Stimulated activated CD8-positive, alpha-beta memory T cell treated with anti-CD3 and anti-CD28 coated beads, Interleukin-15, amount 100 ng/mL, for 24 hours (primary cell): ENCODE measurements around the gene HOXD11.

Experiments
- DNase-seq: peaks from one replicate; pipeline ENCODE4 v3.0.0-alpha.2; 2020; ENCODE audit warnings: low read depth

Gene HOXD11

DNA sequence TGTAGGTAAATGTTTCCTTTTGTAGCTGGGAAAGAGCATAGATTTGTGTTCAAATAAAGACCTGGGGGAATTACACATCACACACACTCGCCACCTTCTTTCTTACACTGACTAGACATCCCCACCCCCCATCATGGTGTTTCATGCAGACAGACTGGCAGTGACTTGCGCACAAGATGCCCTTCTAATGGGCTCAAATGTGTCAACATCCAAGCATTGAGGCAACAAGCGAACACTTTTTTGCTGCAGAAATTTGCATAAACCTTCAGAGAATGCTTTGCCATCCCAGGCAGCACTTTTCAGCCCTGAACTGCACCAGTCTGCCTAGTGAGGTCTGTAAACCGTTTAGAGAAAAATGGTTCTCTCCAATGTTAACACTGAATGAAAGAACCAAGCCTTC, 27.0 kb downstream of the HOXD11 start:
- no peak for DNase-seq

GRCh38 chr2:176135035-176135440, 28.0 kb downstream of the HOXD11 start:
- DNase-seq: no peak

DNA sequence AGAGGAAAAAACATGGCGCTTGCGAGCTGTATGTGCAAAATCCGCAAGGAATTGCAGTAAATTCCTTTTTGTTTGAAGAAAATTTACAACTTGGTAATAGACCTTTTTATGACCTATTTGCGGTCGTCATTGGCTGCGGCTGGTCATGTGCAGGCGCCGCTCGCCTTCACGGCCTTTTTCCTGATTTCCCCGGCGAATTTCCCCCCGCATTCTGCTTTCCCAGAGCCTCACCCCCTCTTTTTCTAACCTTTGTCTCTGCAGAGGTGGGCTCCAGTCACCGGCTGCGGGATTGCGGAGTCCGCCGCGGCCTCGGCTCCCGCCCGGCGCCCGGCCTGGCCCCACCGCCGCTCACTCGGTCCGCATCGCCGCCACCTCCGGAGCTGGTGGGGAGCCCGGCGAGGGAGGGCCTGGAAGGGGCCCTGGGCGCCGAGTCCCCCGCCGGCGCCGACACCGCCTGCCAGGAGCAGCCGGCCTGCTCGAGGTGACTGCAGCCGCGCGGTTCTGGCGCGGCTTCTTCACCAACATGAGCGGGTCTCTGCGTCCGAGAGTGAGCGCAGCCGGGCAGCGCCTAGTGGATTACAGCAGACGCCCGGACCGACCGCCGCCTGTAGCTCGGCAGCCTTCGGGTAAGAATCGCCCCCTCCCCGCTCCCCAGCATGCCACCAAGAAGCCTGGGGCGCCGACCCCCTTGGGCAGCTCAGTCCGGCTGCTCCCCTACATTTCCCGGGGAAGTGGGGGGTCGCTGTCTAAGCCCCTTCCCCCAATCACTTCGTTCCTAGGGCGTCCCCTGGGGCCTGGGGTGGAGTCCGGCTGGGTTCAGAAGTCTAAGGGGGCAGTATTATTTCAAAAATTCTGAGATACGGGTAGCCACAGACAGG, 29.5 kb downstream of the HOXD11 start:
- DNase-seq: no peak

DNA sequence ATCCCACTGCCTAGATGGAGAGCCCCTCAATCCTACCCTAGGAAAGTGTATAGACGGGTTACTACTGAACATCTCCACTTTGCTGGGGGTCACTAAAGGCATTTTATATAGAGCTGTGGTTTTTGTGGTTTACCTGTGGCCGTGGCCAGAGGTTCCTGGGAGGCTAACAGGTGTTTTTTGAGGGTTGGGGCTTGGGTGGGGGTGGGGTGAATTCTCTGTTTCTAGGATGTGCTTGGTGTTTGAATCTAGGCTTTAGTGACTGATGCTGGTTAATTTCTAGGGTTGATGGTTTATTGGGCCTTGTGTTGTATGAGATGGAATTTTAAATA, 30.1 kb downstream of the HOXD11 start:
- DNase-seq: no peak

GRCh38 chr2:176137906-176138305, 30.8 kb downstream of the HOXD11 start:
- DNase-seq: no peak

GRCh38 chr2:176138526-176138922, 31.4 kb downstream of the HOXD11 start:
- DNase-seq: no peak

DNA sequence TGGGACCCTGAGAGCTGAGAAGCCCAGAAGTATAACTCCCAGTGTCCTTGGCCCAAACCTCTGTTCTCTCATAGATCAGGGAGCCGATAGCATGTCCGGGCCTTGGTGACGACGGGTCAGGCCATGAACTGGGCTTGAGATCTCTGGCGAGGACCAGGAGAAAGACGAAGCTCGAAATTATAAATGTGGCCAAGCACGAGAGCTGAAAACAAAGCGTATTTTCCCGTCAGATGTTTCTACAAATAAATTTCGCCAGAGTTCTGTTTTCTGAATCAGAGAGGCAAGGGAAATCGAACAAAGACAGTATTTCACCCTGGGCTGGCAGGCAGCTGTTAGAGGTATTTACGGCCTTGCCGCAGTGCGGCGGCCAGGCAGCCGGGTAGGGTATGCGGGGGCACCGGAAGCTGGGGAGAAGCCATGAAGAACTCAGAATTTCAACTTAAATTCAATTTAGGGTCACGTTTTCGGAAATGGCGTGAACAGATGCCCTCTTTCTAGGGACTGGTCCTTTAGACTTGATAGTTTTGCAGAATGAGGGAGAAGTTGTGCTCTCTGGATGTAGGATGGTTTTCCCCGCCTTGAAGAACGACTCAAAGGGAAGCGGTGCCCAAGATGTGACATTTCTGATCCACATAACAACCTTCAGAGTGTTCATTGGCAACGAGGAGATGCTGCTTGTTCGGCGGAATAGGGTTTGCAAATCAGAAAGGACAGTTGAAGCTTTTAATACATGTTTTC, 32.0 kb downstream of the HOXD11 start:
- no peak for DNase-seq

- DNase-seq: no peak
These were observed 32.8 kb downstream of the HOXD11 start for GRCh38 chr2:176139661-176140512.

GRCh38 chr2:176140513-176141317, 33.6 kb downstream of the HOXD11 start:
- DNase-seq: peak; percentile 48

GRCh38 chr2:176142281-176142680, 35.2 kb downstream of the HOXD11 start:
- DNase-seq: no peak

DNA sequence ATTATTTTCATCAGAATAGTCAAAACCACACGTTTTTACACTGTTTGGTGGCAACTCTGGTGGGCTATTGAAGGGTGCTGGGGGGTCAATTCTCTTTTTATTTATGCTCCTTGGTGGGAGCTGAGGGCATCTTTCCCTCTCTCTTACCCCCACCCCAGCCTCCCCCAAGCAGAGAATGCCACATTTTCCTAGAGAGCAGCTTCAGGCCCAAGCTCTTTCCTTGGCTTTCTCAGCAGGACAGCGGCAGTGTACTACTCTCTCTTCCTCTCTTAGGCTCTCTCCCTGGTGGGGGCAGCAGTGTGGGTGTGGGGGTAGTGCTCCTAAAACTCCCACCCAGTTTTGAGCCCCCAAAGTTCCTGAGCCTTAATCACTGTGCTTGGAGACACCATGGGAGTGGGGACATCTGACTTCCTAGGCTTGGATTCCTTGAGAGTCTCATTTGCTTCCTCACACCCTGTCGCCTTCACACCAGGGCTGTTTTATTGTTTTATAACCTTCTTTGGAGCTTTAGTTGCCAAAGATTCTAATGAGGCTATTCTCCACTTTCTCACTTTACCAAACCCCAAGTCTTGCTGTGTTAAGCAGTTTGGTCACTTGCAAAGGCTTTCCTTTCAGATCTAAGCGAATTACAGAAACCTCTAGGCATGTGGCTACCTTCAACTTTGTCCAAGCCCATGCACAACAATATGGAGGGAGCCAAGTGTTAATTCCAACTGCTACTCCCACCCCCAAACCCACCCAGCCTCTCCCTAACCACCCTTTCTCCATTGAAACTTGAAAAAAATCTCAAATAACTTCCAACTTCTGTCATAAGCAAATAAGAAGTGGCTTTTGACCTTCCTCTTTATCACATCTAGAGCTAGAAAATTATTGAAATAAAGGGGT, 38.2 kb downstream of the HOXD11 start:
- no peak for DNase-seq

GRCh38 chr2:176146101-176146500, 39.0 kb downstream of the HOXD11 start:
- no peak for DNase-seq

GRCh38 chr2:176146645-176147044, 39.6 kb downstream of the HOXD11 start:
- DNase-seq: no peak

DNA sequence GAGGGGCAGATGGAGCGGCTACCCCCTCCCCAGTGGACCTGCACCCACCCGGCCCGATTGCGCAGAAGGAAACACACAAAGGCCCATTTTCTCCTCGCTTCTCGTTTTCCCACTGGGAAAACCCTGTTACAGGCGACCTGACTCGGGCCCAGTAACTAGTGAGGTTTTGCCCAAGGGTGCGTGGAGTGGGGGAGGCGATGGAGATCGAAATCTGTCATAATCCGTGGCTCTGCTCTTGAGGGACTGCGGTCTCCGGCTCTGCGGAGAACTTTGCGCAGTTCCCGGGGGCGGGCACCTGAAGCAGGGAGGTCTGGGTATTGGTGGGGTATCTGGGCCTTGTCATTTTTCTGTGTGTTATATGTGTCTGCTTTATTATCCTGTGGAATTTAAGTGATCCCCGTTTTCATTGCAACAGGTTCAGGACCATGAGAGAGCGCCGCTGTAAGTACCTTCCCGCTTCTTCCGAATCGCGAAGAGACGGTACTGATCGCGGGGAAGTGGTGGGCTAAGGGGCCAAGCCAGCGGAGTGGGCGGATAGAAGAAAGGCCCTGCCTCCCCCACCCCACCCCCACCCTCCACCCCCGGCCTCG, 40.2 kb downstream of the HOXD11 start:
- no peak for DNase-seq

- DNase-seq: no peak
These were observed 40.9 kb downstream of the HOXD11 start for GRCh38 chr2:176147800-176148496.

DNA sequence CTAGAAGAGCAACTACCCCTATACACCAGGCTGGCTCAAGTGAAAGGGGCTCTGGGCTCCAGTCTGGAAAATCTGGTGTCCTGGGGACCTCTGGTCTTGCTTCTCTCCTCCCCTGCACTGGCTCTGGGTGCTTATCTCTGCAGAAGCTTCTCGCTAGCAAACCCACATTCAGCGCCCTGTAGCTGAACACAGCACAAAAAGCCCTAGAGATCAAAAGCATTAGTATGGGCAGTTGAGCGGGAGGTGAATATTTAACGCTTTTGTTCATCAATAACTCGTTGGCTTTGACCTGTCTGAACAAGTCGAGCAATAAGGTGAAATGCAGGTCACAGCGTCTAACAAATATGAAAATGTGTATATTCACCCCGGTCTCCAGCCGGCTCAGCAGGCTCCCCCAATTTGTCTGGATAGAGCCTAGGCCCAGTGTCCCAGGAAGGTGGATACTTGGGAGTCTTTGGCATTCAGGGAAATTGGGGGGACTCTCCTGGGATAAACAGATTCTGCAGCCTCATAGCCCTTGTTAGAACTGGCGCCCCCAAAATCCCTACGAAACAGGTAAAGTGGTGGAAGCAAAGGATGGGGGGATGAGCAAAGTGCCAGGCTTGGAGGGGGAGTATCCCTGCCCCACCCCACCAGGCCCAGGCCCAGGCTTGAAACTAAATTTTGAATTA, 41.8 kb downstream of the HOXD11 start:
- DNase-seq: no peak

DNA sequence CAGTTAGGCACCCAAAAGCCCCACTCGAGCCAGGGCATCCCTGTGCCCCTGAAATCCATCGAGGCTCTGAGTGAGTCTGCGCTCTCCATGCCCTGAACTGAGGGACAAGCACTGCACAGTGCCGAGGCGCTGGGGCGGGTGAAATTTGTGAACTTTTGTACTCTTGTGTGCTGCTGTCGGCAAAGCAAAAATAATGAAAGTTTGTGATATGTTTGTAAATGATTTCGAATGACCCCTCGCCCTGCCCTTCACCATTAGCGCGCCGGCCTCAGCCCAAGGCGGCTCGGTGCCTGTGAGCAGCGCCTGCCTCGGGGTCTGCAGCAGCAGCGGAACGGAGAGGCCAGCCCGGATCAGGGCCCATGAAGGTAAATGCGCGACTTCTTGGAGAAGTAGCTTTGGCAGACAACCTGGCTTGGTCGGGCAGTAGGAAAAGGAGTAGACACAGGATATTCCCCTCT, 42.4 kb downstream of the HOXD11 start:
- no peak for DNase-seq

DNA sequence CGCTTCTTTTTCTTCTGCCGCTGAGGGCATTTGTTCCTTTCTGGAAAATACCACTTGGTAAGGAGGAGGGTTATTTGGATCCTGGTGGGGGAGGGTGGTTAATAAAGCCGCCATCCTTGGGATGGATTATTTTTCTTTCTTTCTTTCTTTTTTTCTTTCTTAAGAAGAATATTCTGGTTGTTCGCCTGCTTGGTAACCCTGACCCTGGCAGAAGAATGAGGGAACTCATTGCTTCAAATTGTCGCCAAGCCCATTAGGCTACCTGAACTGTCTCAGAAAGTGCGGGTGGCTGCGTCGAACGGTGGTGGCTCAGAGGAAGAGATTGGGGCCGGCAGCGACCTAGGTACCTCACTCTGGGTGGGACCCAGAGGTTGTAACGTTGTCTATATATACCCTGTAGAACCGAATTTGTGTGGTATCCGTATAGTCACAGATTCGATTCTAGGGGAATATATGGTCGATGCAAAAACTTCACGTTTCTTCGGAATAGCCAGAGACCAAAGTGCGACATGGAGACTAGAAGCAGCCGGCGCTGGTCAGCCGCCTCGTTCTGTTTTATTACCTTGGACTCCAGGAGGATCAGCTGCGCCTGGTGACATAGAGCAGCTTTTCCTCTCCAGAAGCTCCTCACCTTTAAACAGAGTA, 43.0 kb downstream of the HOXD11 start:
- no peak for DNase-seq
